Vein endothelial cell (primary cell): ENCODE data around the gene ERH. TPM values are rescaled to one million over a fixed set of nuclear protein-coding genes. Genes with fewer than 3 reads are reported as not detected.

ENCODE experiments used
- total RNA-seq: library from RNA; depleted of rRNA; stranded (reverse); fragments of >200 nt; gene quantifications from 2 replicates; pipeline ENCODE4 v1.2.3, GENCODE V29; 2012

ERH gene
- total RNA-seq, result 126 and 132 TPM in 2 replicates

DNA sequence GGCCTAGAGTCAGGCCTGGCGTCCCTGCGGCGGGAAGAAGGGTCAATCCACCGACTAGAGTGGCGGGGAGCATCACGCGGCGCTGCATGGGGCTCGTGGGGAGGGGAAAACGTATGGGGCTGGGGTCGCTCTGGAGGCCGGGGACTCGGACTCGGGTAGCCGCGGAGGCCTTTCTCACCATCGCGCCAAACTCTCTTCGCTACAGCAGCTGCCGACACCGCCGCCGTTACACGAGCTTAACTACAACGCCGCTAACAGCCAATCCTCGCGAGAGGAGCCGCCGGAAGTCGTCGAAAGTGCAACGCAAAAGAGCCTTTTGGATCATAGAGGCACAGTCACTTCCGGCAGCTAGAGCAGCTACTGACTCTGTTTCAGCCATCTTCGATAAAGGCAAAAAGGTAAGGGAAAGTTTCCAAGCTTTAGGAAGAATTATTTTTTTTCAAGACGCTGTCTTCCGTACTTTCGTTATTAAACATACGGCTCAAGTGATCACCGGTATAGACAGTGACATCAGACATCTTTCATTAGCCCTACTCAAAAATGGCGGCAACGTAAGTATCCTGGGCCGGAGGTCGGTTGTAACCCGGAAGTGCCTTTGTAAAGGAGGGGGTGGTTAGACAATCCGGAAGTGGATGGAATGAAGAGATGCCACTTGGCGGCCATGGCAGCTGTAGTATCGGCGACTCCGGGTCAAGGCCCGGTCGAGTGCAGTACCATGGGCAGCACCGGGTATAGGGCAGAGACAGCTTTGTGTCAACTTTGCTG, at the start of gene ERH, which contains the start of gene SLC39A9:
Gene ERH (minus strand): TSS at position 247 of the 765 bp plus-strand sequence. CDS start 66 bp downstream, at position 181.
Gene SLC39A9 (plus strand): TSS at position 640 of the 765 bp plus-strand sequence. CDS start 678 bp downstream, outside the sequence.

Other genes with a start within 250 kb of the ERH start
- 29.5 and 35.9 TPM in 2 replicates for gene DCAF5, start 245.2 kb downstream of the ERH start, total RNA-seq
- gene EXD2, start 206.8 kb downstream of the ERH start, total RNA-seq, result 20.9 and 23.3 TPM in 2 replicates
- gene GALNT16, start 138.1 kb downstream of the ERH start, total RNA-seq, result 0.29 and 0.33 TPM in 2 replicates
- gene SLC39A9, start 393 bp upstream of the ERH start, total RNA-seq, result 127 and 139 TPM in 2 replicates
- not detected in 2 replicates for gene PLEKHD1, start 86.4 kb upstream of the ERH start, total RNA-seq
- gene CCDC177, start 176.6 kb upstream of the ERH start, total RNA-seq, result not detected in 2 replicates
- 28.1 and 29.7 TPM in 2 replicates for gene SUSD6, start 213.3 kb upstream of the ERH start, total RNA-seq